Measurements from ENCODE around the gene GNAL.
A peak's percentile ranks its signal among the peaks of the same experiment; 100 is the strongest.

The GNAL gene

DNA sequence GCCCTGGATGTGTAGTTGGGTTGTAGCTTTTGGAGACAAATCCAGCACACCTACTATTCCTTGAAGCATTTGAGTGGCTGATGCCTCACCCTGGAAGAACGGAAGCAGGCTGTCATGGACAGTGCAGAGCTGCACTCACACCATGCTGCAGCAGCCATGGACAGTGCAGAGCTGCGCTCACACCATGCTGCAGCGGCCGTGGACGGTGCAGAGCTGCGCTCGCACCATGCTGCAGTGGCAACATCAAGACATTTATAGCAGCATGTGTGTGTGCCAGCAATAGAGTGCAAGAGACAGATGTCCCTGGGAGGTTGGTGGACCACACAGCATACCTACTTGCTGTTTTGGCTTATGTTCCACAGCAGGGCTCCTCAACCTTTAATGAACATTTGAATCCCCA is 30.6 kb downstream of the GNAL start:
- no peak for DNase-seq (ENCODE audit: low read depth in 2 of 2, low spot score in 1 of 2)

DNA sequence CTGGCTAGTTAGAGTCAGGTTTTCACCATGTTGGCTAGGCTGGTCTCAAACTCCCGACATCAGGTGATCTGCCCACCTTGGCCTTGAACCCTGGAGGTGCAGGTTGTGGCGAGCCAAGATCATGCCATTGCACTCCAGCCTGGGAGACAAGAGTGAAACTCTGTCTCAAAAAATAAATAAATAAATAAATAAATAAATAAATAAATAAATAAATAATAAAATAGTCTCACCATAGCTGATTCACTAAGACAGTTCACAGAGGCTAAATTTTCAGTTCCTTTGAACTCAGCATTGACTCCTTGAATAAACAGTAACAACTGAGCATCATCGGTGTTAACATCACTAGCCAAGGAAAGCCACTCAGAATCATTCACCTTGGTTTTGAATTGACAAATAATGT is 32.7 kb downstream of the GNAL start:
- DNase-seq (ENCODE audit: low read depth in 2 of 2, low spot score in 1 of 2), result no peak

DNA sequence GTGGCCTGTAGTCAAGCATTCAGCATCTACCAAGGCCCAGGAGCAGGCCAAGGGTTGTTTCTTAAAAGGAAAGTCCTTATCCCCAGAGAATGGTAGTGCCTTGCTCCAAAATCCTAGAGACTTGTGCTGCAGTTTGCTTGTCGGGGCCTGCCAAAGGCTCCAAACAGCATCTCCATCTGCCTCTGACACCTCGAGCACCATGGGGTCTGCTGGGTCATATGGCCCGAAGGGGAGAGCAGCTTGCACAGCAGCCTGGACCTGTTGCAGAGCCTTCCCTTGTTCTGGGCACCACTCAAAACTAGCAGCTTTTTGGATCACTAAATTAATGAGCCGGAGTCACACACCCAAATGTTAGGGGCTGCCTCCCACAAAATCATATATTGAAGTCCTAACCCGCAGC is 35.7 kb downstream of the GNAL start:
- no peak for DNase-seq (ENCODE audit: low read depth in 2 of 2, low spot score in 1 of 2)

DNA sequence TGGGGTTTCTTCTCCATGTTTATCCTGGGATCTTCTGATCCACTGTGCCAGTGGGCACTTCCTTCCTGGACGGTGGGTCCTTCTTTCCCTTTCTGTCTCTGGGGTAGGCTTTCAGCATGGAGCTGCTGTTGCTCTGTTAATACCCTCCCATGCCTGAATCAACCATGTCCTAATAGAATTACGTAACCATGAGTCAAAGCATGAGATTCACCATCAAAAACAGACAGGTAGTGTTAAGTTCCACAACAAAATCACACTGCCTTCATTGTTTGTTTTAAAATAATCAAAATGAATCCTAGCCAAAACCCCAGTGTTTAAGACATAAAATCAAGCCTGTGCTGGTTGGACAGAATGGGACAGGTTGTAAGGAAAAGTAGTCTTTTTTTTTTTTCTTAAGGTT is 37.5 kb downstream of the GNAL start:
- no peak for DNase-seq (ENCODE audit: low read depth in 2 of 2, low spot score in 1 of 2)

DNA sequence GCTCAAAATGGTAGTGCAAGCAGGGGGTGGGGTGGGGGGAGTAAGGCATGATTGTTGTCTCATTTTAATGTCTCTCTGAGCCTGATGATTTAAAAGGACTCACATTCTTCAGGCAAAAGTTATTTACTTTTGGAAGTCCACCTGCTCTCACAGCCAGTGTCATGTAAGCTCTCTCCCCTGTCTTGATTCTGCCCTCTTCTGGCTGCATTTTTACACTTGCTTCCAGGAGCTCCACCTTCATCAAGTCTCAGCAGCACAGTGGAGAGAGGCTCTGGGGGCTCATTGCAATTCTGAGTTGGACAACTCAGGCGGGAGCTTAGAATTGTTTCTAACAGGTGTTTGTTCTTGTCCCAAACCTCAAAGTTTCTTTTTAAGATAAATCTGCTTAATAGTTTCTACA is 39.2 kb downstream of the GNAL start:
- DNase-seq (ENCODE audit: low read depth in 2 of 2, low spot score in 1 of 2), result no peak

DNA sequence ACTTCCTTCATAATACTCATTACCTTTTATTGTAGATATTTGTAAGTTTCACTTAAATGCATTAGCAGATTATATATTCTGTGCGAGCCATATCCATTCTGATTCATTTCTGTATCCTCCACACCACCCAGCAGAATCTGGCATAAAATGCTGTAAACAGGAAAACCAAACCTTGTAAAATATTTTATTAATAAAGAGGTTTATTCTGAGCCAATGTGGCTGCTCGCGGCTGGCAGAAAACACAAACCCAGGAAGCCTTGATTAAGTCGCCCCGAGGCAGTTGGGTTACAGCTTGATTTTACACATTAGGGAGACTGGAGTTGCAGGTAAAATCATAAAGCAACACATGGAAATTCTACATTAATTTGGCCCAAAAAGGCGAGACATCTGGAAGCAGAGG is 40.5 kb downstream of the GNAL start:
- DNase-seq (ENCODE audit: low read depth in 2 of 2, low spot score in 1 of 2), result no peak

DNA sequence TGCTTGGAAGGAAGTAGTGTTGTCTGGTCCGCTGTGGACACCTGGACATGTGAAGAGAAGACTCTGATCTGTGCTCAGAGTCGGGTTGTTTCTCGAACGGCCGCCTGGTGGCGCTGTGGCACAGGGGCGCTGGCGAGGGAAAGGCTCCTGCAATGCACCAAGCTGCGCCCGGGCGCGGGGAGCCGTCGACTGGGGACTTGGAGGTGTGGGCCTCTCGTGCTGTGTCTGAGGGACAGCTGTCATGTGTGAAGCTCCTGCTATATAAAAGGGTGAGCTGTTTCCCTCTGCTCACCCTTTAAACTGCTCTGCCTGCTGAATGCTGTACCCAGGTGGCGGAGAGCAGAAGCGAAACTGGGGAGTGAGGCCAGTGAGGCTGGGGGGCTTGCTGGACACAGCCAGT is 44.0 kb downstream of the GNAL start:
- DNase-seq (ENCODE audit: low read depth in 2 of 2, low spot score in 1 of 2), result peak; percentile 16 to 44

DNA sequence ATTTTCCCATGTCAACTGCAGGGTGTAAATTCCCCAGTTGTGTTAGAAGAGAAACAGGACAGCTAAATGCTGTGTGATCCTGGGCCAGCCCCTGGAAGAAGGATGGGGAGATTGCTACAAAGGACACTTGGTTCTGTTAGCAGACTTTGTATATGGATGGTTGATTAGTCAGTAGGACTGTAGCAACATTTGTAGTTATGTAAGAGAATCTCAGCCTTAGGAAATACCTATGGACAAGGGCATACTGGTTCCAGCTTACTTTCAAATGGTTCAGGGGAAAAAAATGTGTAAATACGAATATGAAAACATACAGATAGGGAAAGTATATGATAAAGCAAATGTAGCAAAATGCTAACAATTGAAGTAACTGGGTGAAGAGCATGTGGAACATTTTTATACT is 47.6 kb downstream of the GNAL start:
- DNase-seq (ENCODE audit: low read depth in 2 of 2, low spot score in 1 of 2), result no peak

DNA sequence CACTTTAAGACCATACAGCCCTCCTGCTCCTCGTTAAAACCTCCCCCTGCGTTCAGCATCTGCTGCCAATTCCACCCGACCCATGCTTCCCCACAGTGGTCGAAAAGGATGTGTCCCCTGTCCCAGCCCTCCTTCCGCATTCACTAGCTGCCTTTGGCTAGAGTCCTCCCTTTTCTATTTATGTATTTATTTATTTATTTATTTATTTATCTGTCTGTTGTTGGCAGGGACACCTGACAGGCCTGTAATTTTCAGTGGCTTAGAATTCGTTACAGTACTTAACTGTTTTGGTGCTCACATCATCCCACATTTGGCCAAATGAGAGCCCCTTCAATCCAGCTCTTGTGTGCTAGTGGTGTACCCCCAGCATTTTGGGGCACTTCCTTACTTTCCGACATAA is 50.8 kb downstream of the GNAL start:
- no peak for DNase-seq (ENCODE audit: low read depth in 2 of 2, low spot score in 1 of 2)

DNA sequence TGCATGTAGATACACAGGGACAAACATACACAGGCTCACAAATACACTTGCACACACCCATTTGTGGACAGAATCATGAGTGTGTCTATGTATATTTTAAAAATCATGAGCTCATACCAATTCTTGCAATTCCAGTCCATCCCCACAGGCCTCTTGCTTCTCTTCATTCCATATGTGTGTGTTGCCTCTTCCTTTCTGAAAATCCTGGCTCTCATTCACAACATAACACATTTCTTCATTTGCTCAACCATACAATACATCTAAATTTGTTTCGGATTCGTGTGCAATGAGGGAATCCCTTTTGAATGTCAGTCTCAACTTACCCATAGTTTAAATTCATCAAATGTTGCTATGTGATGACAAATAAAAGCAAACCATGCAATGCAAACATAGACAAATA is 51.4 kb downstream of the GNAL start:
- no peak for DNase-seq (ENCODE audit: low read depth in 2 of 2, low spot score in 1 of 2)

DNA sequence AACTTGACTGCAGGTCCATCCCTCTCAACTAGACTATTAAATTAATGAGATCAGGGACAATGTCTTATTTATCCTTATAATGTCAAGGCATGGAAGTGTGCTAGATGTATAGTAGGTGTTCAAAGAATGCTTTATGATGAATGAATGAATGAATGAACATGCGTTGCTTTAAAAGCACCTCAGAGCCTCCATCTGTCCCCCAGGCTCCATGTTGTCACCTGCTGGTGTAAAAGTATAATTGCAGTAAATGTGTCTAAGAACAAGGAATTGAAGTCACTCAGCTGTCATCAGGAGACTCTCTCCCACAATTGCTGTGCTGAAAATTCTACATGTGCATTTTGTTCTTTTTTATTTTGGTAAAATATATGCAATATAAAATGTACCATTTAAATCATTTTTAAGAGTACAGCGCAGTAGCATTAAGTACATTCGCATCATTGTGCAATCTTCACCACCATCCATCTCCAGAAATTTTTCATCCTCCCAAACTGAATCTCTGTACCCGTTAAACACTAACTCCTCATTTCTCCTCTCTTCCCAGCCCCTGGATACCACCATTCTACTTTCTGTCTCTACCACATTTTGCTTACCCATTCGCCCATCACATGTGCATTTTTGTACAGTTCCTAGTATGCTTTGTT is 52.6 kb downstream of the GNAL start:
- DNase-seq (ENCODE audit: low read depth in 2 of 2, low spot score in 1 of 2), result no peak

DNA sequence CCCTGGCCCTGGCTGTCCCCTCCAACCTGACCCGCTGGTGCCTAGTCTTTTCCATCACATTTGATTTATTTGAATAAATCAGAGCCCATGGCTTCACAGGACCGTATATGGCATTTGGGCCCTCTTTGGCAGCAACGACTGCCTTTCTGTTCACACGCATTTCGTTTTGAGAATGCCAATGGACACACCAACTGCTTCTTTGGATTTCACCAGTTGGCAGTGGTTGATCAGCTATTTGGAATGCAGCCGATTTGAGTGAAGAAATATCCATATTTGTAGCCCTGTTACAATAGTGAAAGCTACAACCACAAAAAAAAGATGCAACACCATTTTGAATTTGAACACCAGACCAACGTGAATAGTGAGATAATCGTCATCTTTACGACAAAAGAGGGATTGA is 56.5 kb downstream of the GNAL start:
- DNase-seq (ENCODE audit: low read depth in 2 of 2, low spot score in 1 of 2), result no peak

DNA sequence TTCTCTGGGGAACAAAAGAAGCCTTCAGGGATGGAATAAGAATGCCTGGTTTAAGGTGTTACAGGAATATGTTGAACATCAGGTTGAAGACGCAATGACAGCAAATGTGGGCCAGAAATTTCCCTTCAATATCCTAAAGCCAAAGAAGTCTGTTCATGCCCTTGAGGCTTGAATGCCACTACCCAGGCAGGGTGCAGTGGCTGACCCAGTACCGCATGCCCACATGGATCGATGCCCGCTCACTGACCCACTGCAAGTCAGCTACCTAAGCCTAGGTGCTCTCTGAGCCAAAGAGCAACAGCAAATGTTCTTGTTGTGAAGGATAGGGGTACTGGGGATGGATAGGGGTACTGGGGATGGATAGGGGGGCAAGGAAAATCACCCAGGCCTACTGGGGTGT is 58.2 kb downstream of the GNAL start:
- DNase-seq (ENCODE audit: low read depth in 2 of 2, low spot score in 1 of 2), result no peak

DNA sequence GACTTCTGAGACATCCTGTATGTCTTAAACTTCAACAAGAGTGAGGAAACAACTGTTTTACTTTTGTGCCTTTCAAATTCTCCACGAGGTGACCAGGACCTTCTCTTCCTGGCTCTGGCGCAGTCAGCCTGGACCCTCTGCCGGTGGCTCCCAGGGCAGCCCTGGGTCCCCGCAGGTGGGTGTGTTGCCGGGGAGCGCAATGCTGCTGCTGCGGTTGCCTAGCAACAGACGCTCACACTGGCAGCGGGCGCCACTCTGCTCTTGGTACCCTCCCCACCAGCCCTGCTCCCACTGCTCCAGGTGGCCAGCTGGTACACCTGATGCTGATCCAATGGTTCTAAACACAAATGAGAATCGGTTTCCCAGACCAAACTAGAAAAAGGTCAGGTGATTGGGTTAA is 58.7 kb downstream of the GNAL start:
- DNase-seq (ENCODE audit: low read depth in 2 of 2, low spot score in 1 of 2), result no peak

DNA sequence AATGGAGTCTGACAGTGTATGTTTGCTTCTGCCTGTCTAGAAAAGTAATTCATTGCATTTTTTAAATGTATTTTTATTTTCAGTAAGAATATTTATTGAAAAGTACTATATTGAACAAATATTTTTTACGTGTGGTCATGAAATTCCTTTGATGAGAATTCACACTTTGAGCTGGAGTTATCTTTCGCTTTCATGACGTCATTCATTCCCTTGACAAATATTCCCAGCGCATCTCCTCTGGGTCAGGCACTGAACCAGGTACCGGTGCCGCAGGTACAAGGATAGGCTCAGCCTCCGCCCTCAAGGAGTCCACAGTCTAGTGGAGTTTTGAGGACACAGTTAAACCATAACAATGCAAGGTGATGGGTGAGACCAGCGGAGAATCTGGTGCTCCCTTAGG is 60.2 kb downstream of the GNAL start:
- DNase-seq (ENCODE audit: low read depth in 2 of 2, low spot score in 1 of 2), result no peak

DNA sequence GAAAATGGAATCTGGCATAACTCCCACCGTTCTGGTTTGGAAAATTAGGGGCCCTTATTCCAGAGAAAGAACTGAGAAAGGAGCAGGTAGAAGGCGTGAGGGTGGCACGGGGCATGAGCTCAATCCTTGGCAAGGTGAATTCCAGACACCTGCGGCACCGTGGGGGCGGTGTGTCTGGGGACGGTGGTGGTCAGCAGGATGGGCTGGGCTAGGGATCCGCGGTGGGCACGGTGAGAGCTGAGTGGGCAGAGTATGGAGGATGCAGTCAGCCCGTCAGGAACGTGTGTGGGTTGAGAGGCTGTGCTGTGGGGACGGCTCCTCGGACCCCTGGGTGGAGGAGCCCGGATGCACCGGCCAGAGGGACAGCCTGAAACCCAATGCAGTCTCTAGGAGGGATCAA is 61.1 kb downstream of the GNAL start:
- DNase-seq (ENCODE audit: low read depth in 2 of 2, low spot score in 1 of 2), result no peak

DNA sequence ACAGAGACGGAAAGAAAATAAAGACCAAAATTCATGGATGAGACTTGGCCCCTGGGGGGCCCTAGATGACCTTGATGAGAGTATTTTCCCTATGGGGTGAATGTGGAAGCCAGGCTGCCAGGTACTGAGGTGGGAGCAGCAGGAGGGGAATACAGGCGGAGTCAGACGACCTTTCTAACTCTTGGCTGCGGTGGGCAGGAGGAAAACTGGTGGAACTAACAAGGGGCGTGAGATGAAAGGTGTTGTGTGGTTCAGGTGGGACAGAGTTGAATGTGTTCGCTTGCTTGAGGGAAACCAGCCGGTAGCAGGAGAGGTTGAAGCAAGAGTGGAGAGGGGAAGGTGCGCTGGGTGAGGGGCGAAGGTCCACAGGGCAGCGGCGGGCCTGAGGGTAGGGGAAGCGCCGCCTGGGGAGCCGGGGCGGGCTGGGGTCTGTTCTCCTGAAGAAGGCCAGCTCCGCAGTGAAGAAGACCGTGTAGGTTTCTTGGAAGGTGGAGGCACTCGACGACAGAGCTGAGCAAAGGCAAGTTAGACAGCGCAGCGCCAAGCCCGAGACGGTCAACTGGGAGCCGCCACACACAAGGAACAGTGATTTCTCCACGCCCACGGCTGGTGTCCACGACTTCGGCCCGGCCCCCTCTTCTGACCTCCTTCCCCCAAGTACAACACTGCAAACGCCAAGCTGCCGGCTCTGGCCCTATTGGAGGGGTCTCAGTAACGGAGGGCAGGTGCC is 61.7 kb downstream of the GNAL start:
- no peak for DNase-seq (ENCODE audit: low read depth in 2 of 2, low spot score in 1 of 2)

DNA sequence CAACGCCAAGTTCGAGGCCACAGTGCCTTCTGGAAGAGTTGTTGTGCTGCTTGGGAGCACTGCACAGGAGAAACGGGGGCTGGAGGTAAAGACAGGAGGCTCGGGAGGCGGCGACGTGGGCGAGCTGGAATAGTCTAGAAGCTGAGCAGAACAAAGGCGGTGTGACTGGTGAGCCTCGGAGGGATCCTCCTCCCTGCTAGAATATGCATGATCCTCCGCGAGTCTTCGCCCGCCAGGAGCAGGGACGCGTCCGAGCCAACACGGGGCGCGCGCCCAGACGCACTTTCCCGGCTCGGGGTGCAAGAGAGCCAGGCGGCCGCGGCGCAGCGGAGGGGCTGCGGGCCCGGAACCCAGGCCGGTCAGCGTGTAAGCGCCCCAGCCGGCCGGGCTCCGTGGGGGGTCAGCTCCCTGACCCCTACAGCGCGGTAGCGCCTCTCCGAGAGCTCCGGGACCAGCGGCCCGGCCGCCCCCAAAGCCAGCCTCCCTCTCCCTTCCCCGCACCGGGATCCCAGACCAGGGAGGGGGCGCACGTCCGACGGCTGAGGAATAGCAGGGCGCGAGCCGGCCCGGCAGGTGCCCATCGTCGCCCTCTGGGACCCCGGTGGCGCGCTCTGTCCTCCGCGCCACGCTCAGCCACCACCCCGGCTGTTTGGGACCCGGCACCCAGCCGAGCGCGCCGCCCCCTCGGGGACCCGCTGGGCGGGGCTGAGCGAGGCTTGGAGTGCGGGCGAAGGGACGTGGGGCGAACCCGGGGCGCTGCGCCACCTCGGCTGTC is 62.5 kb downstream of the GNAL start:
- DNase-seq (ENCODE audit: low read depth in 2 of 2, low spot score in 1 of 2), result no peak

DNA sequence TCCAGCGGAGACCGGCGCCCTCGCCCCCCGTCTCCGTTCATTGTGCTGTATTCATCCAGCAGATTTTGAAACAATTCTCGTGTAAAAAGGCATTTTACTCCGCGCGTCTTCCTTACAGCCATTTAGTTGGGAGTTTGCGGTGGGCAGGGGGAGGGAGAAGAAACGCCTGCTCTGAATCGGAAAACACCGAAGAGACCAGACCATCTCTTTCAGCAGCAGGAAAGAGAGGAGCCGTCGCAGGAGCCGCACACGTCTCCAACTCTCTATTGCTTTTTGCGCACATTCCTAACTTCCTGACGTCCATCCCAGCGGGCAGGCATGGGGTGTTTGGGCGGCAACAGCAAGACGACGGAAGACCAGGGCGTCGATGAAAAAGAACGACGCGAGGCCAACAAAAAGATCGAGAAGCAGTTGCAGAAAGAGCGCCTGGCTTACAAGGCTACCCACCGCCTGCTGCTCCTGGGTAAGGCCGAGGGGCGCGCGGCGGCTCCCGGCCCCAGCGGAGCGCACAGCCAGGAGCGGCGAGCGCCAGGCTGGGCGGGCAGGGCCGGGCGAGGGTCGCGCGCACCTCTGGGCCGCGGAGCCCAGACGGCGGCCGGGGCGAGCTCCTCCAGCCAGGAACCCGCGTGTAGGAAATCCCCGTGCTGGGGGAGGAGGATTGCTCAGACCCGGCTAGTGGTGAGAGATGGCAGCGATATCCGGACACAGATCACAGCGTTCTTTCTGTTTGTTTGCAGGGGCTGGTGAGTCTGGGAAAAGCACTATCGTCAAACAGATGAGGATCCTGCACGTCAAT is 63.2 kb downstream of the GNAL start:
- DNase-seq (ENCODE audit: low read depth in 2 of 2, low spot score in 1 of 2), result no peak

DNA sequence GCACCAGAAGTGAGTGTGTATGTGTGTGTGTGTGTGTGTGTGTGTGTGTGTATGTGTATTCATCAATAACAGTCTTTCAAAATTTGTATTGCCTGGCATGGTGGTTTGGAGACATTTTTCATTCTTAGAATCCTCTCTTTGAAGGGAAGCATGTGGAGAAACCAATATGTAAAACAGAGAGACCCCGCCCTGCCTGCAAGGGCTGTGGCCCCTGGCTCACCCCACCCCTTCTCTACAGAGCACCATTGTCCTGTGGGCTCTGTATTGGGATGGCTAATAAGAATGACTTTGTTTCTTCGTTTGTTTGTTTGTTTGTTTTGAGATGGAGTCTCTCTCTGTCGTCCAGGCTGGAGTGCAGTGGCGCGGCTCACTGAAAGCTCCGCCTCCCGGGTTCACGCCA is 65.9 kb downstream of the GNAL start:
- no peak for DNase-seq (ENCODE audit: low read depth in 2 of 2, low spot score in 1 of 2)

DNA sequence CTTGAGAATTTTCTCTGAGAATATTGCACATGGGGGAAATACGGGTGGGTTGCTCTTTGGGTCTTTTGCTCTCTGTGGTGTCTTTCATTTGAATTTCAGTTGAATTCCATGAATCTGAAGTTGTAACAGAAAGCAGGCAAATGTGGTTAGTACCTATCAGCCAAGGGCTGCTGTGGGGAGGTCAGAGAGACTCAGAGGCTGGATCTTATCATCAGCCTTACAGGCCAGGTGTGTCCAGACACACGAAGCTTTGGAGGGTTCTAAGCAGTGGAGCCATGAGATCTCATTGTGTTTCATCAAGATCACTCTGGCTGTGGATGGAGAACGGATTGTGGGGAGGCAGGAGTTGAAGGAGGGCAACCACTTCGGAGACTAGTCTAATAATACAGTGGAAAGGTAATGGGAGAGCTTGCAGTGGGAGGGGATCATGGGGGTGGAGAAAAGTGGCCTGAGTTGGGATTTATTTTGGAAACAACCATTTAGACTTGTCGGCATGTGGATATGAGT is 68.1 kb downstream of the GNAL start:
- no peak for DNase-seq (ENCODE audit: low read depth in 2 of 2, low spot score in 1 of 2)

All from stimulated activated CD8-positive, alpha-beta memory T cell treated with anti-CD3 and anti-CD28 coated beads, Interleukin-4, amount 100 ng/mL, for 1 hour (primary cell).